Left ventricle myocardium inferior (tissue), 1 donor: ENCODE measurements around the gene ATIC. TPM values are rescaled to one million over a fixed set of nuclear protein-coding genes. Genes with fewer than 3 reads are reported as not detected.

Experiments
- DNase-seq: peaks from one replicate; pipeline ENCODE4 v3.0.0-alpha.2; 2020
- H3K27ac ChIP-seq: fragments of 200-600 bp; replicated peaks from 2 replicates; pipeline ENCODE4 v1.8.0; 2021
- H3K27me3 ChIP-seq: fragments of 200-600 bp; 2 replicates; pipeline ENCODE4 v1.8.0; 2021; ENCODE audit warnings: low read depth
- H3K36me3 ChIP-seq: fragments of 200-600 bp; 2 replicates; pipeline ENCODE4 v1.8.0; 2021
- H3K4me1 ChIP-seq: fragments of 200-600 bp; 2 replicates; pipeline ENCODE4 v1.8.0; 2021
- H3K4me3 ChIP-seq: fragments of 200-600 bp; 2 replicates; pipeline ENCODE4 v1.8.0; 2021; ENCODE audit warnings: mild to moderate bottlenecking, moderate library complexity
- H3K9me3 ChIP-seq: fragments of 200-600 bp; replicated peaks from 2 replicates; pipeline ENCODE4 v1.8.0; 2021
- CTCF ChIP-seq: fragments of 200-600 bp; IDR thresholded peaks from 2 replicates; pipeline ENCODE4 v1.8.0; 2021; ENCODE audit warnings: antibody characterized with exemption, mild to moderate bottlenecking, borderline replicate concordance
- intact Hi-C: fragments of 100-400 bp; cut with micrococcal nuclease; formaldehyde crosslinking; loops from one replicate; pipeline ENCODE4 v1.11.0; 2022
- total RNA-seq: library from RNA; stranded (reverse); fragmentation: NEBNext Ultra II Directional; extraction: Animal tissue kit (Norgen Biotek cat#: 25700); gene quantifications from one replicate; pipeline ENCODE4 v1.2.1, GENCODE V29; 2021
- donor health status: DM: no; HTN: yes; CAD: no; lungs with severe emphysema.

ATIC gene
- total RNA-seq, 1 donor from 2014 or later = 47.1 TPM

DNA sequence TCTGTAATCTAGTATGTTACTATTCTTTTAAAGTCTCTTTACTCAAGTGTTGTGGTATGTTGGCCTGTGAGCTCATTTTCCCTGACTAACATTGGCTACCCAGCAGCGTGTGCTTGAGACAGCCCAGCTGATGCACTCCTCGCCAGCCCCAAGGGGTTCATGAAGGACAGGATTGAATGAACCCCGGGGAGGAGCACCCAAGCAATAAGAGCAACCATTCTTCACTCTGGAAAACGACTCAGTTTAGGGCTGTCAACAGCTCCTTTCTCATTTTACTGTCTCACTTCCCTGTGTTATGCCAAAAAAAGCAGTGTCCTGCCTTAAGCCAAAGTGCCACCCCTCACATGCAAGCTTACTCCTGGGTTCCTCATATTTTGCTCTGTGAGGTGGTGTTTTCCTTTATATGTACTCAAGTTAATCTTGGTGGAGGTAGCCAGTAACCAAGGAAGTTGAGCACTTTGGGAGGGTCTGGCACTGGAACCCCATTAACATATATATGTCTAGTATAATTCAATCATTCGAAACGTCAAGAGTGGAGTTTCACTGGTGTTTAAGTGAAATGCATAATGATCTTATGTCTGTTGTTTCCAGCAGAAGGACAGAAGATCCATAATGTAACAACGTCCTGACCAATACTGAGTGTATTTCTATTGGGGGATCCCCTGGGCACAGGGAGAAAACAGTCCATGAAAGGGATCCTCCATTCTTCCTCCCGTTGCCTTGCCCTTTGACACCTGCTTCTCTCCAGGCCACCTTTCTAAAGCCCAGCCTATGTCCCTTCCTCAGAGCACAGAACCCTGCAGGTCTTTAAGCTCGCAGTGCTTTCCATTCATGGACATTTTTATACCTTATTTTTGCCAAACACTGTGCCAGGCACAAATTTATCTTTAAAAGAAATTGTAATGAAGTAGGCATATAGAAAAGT is 43.2 kb downstream of the ATIC start:
- TF ChIP-seq CTCF = no peak

GRCh38 chr2:215355801-215356200 is 43.9 kb downstream of the ATIC start:
- Histone ChIP-seq H3K36me3 (peaks cover 17% of the 10 kb centered on the region), H3K4me3 (no peak overlapping the region)

More for the DNA sequence above, 43.2 kb downstream of the ATIC start:
- H3K27ac ChIP-seq = no peak overlapping the region
- no peaks in the 10 kb centered on the region for H3K4me1 ChIP-seq
- no peaks in the 10 kb centered on the region for H3K27me3 ChIP-seq
- H3K9me3 ChIP-seq = no peaks in the 10 kb centered on the region
- intact Hi-C loops = no loop called here
- no peak for DNase-seq
- H3K4me3 ChIP-seq = no peak overlapping the region
- peaks cover 17% of the 10 kb centered on the region for H3K36me3 ChIP-seq

GRCh38 chr2:215356334-215356947 is 44.6 kb downstream of the ATIC start:
- intact Hi-C loops = no loop called here
- TF ChIP-seq CTCF = no peak
- Histone ChIP-seq H3K4me3 (no peak overlapping the region), H3K36me3 (peaks cover 21% of the 10 kb centered on the region), H3K27ac (no peak overlapping the region), H3K4me1 (no peaks in the 10 kb centered on the region), H3K9me3 (no peaks in the 10 kb centered on the region), H3K27me3 (no peaks in the 10 kb centered on the region)
- no peak for DNase-seq

More at GRCh38 chr2:215355801-215356200, 43.9 kb downstream of the ATIC start:
- intact Hi-C loops = no loop called here
- TF ChIP-seq CTCF = no peak
- Histone ChIP-seq H3K27ac (no peak overlapping the region), H3K9me3 (no peaks in the 10 kb centered on the region), H3K4me1 (no peaks in the 10 kb centered on the region), H3K27me3 (no peaks in the 10 kb centered on the region)
- DNase-seq = no peak

DNA sequence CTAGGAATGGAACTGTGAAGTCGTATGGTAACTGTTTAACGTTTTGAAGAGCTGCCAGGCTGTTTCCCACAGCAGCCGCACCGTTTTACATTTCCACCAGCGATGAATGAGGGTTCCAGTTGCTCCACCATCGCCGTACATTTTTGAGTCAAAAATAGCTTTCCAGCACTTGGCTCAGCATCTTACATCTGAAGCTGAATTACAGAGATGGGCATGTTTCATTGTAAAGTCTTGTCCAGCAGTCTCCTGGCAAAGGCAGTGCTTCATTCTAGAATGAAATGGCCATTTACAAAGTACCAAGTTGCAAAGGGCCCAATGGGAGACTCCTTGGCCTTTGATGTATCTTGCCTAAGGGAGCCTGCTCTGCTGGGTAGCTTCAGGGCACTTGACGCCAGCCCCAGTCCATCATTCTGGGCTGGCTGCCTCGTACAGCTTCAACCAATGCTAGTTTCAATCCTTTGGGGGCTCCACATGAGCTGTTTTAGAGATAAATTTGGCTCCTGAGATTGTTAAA is 45.1 kb downstream of the ATIC start:
- no peak for DNase-seq
- peaks cover 22% of the 10 kb centered on the region for H3K36me3 ChIP-seq
- no peaks in the 10 kb centered on the region for H3K9me3 ChIP-seq
- H3K27me3 ChIP-seq = no peaks in the 10 kb centered on the region
- no peaks in the 10 kb centered on the region for H3K4me1 ChIP-seq
- no peak overlapping the region for H3K27ac ChIP-seq
- intact Hi-C loops = no loop called here
- no peak overlapping the region for H3K4me3 ChIP-seq
- TF ChIP-seq CTCF = no peak

- no peak for TF ChIP-seq CTCF
- DNase-seq = no peak
- intact Hi-C loops = no loop called here
- H3K27ac ChIP-seq = no peak overlapping the region
- no peaks in the 10 kb centered on the region for H3K9me3 ChIP-seq
- H3K36me3 ChIP-seq = peaks cover 29% of the 10 kb centered on the region
- H3K27me3 ChIP-seq = no peaks in the 10 kb centered on the region
- no peaks in the 10 kb centered on the region for H3K4me1 ChIP-seq
- H3K4me3 ChIP-seq = no peak overlapping the region
Measured at GRCh38 chr2:215357660-215358059, 45.8 kb downstream of the ATIC start.
